ENCODE measurements around the gene ANKRD2. TPM values are rescaled to one million over a fixed set of nuclear protein-coding genes. Genes with fewer than 3 reads are reported as not detected.
"Not testable (repeated sequence)": the region's sequence is repeated elsewhere in the genome, so short reads cannot be mapped to it uniquely, and the experiment has no call there.

Gene ANKRD2
- 0.15 TPM in 1 of 2 replicates, not detected in the other for total RNA-seq (2014; rRNA removed; shearing (Covaris generic))

DNA sequence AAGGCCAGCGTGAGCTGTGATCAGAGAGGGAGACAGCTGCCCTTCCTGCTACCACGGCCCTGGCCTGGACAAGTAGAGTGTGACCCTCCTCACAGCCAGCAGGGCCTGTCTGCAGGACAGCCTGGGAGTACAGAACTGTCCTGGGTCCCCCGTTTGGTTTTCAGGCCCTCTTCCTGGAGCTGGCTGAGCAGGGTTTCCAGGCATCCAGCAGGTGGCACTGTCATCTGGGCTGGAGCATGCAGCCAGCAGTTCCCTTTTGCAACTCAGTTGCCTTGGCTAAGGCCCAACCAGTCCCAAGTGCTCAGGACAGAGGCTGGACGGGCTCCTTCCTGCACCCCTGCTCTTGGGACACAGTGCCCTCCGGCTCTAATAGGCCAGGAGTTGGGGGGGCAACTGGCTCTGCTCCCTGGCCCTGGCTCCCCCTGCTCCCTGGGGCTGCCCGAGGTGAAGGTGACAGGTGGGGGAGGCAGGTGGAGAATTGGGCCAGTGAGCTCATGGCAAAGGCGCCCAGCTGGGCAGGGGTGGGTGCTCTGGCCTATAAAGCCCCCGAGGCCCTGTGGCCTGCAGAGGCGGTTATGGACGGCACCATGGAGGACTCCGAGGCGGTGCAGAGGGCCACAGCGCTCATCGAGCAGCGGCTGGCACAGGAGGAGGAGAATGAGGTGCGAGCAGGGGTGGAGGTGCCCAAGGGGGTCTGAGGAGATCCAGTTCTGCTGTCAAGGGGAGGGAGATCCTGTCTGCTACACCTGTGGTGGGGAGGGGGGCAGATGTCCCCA lies at the start of gene ANKRD2:
ANKRD2 (plus strand) TSS at position 566 of the 776 bp plus-strand sequence; CDS start at position 576, 10 bp downstream.
- DNase-seq (ENCODE audit: low spot score) = peak; percentile 71

DNA sequence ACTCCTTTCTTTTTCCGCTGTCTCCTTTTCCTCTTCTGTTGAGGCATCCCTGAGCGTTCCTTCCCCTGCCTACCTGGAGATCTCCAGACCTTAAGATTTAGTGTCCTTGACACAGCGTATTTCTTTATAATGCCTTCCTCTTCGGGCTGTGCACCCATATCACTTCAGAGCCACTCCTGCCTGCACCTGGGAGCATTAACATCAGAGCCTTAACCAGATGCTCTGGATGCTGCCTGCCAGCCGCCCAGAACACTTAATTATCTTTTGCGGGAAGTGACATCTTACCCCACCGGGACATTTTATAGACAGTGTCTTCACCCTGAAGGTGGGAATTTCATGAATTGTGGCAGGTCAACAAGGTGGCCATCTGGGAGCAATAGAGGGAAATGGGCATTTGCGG lies 49.6 kb upstream of the ANKRD2 start:
- no peak for DNase-seq (ENCODE audit: low spot score)

- no peak for DNase-seq (ENCODE audit: low spot score)
Measured at GRCh38 chr10:97525086-97525485, 47.5 kb upstream of the ANKRD2 start.

- no peak for DNase-seq (ENCODE audit: low spot score)
Measured at GRCh38 chr10:97525683-97526110, 46.9 kb upstream of the ANKRD2 start.

GRCh38 chr10:97528876-97529275 lies 43.7 kb upstream of the ANKRD2 start:
- not testable (repeated sequence) for DNase-seq (ENCODE audit: low spot score)

DNA sequence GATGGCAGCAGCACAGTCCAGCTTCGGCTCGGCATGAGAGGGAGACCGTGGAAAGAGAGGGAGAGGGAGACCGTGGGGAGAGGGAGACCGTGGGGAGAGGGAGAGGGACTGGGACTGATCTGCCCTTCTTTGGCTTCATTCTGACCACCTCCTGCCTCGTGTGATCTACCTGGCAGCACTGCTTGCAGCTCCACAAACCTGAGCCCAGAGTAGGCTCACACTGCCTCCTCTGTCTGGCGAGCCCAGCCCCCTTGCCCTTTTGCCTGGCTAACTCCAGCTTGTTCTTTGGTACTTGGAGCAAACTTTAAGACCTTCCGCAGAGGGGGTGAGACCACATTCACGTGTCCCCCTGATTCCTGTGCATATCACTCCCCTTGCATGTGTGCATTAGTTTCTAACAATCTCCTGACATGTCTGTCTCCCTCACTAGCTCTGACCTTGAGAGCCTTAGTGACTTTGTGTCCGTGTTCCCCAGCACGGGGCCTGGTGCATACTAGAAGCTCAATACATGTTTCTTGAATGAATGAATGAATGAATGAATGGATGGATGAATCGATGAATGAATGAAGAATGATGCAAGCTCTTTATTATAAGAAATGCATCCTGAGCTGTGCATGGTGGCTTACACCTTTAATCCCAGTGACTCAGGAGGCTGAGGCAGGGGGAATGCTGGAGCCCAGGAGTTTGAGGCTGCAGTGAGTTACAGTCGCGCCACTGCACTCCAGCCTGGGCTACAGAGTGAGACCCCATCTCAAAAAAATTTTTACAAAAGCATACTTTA lies 42.7 kb upstream of the ANKRD2 start:
- no peak for DNase-seq (ENCODE audit: low spot score)

GRCh38 chr10:97531401-97531986 lies 41.1 kb upstream of the ANKRD2 start:
- no peak for DNase-seq (ENCODE audit: low spot score)

GRCh38 chr10:97532935-97533671 lies 39.5 kb upstream of the ANKRD2 start:
- DNase-seq (ENCODE audit: low spot score) = no peak

DNA sequence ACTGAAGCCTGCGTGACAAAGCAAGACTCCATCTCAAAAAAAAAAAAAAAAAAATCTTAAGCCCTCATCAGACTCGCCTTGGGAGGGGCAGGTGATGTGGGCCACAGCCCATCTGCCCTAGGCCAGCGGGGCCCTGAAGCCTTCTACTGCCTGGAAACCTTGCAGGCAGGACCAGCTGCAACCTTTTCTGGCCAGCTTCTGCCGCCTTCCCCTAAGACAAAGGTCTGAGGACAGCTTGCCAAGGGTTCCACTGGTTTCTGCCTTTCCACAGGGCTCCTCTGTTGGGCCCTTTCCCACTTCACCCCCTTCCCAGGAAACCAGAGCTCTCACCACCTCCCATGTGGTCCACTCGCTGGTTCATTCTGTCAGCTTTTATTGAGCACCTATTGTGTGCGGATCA lies 38.7 kb upstream of the ANKRD2 start:
- no peak for DNase-seq (ENCODE audit: low spot score)

DNA sequence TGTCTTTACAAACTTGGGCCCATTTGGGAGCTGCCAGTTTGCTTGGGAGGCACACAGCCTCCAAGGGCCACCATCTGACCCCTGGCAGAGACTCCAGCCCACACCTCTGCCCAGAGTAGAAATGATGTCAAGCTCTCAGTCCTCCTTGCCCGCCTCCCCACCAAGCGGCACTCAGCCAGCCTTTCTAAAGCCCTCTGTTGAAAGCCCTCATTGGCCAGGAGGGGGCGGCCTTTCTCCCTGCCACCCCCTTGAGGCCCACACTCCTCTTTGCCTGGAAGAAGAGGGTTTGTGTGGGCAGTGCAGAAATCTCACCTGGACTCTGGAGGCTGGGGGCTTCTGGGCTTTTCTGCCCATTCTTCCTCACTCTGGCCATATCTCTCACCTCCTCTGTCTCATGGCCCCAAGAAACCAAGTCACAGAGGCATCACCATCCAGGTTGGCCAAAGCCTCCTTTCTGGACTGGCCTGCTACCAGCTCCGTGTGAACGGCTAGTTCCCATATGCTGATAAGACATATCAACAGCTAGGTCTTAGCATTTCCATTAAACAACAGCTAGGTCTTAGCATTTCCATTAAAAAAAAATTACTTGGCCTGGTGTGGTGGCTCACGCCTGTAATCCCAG lies 37.7 kb upstream of the ANKRD2 start:
- peak; percentile 34 for DNase-seq (ENCODE audit: low spot score)

DNA sequence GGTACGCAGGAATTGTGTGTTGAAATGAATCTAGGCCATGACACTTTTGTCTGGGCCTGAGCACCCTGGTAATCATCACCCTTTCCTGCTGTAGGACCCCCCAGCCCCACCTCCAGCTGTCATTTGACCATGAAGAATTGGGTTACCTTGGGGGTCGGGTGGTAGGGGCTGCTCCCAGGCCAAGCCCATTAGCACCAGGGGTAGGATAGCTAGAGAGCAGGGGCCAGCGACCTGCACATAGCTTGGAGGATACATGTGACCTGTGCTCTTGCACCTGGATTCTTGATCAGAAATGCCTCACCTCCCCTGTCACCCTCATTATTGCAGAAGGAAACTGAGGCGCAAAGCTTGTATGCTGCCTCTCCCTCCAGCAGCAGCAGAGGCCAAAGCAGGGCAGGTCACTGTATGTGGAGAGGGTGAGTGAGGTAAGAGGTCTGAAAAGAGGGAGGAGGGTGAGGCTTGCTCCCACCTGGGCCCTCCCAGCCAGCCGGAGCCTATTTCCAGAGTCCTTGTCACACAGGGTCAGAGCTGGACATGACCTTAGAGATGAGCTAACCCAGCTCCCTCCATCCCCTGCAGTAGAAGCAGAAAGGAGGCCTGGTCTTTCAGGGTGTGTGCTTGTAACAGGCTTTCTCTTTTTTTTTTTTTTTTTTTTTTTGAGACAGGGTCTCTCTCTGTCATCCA lies 35.3 kb upstream of the ANKRD2 start:
- DNase-seq (ENCODE audit: low spot score) = no peak

DNA sequence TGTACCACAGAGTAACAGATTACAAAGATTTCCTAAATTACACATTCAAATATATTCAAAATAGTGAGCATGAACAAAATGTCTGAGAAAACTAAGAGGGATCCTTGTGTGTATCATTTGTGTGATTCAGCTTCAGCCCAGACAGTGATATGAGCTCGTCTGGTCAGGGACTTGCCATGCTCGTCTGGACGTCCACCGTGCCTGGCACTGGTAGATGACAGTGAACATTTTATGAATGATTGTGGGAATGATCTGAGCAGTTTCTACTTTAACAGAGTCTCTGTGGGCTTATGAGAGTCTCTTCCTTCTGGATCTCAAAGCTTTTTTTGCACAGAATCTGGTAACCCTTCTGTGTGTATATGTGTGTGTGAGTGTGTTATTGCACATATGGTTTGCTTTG lies 34.2 kb upstream of the ANKRD2 start:
- DNase-seq (ENCODE audit: low spot score) = no peak

DNA sequence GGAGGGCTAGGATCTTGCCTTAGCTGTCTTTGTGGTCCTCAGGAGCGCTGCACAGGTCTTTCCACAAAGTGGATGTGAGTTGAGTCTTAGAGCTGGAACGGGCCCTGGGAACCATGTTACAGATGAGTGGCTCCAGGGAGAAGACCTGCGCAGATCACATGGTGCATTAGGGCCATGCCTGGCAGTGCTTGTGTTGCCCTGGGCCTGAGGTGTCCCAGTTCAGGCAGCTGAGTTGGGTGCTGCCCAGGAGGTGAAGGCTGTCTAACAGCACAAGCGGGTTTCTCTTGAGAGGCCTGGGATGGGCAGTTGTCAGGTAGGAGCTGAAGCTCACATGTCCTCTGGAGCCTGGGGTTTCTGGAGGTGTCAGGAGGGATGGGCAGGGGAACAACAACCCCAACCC lies 33.7 kb upstream of the ANKRD2 start:
- no peak for DNase-seq (ENCODE audit: low spot score)

- DNase-seq (ENCODE audit: low spot score) = no peak
Measured at GRCh38 chr10:97539523-97540200, 32.9 kb upstream of the ANKRD2 start.

DNA sequence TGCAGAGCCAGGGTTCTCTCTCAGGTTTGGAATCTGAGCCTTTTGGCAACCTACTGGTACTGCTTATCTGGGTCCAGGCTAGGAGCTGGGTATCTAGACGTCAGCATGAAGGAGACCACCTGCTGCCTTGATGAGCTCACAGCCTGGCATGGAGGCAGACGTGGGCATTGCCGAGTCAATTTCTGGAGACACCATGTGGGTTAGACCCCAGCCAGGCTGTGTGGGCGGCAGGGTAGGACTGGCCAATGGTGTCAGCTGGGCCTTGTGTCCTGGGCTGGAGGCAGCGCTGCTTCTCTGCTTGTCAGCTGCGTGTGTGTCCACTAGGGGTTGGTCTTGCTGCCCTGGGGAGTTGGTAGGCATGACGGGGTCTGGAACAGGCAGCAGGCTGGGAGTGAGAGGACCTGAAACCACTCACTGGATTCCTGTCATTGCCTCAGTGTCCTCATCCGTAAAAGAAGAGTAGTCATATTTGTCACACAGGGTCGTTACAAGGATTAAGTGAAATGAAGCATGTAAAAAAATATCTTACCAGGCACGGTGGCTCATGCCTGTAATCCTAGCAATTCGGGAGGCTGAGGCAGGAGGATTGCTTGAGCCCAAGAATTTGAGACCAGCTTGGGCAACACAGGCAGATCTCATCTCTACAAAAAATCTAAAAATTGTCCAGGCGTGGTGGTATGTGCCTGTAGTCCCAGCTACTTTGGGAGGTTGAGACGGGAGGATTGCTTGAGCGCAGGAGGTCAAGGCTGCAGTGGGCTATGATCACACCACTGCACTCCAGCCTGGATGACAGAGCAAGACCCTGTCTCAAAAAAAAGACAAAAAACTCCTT lies 31.7 kb upstream of the ANKRD2 start:
- DNase-seq (ENCODE audit: low spot score) = no peak

DNA sequence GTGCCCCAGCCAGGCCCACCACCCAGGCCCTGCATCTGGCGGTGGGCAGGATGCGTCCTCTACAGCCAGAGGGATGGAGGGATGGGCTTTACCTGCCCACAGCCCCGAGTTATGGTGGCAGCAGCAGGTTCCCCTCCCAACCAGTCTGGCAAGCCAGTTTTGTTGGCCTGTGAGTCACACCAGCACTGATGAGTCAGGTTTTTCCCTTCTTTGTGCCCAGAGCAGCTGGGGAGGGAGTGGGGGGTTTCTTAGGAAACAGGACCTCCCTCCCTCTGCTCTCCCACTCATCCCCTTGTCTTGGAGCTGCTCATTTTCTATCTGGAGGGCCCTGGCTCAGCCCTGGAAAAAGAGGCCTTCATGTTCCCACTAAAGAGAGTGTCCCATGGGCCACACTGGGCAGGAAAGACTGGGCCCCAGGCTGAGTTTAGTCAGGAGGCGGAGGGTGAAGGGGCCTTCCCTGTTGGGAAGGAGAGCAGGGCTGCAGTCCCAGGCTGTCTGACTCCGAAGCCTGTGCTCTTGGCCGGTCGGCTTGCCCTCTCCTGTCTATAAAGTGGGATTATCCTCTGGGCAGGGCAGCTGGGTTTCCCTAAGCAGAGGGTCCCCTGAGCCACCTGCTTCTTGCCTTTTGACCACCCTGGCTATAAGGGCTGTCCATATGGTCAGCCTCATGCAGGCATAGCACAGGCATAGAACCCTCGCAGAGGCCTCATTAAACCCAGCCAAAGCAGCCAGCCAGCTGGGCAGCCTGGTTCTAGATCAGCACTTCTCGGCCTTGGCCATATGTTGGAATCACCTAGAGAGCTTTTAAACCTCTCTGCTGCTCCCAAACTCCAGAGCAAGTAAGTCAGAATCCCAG lies 30.2 kb upstream of the ANKRD2 start:
- peak; percentile 92 for DNase-seq (ENCODE audit: low spot score)

DNA sequence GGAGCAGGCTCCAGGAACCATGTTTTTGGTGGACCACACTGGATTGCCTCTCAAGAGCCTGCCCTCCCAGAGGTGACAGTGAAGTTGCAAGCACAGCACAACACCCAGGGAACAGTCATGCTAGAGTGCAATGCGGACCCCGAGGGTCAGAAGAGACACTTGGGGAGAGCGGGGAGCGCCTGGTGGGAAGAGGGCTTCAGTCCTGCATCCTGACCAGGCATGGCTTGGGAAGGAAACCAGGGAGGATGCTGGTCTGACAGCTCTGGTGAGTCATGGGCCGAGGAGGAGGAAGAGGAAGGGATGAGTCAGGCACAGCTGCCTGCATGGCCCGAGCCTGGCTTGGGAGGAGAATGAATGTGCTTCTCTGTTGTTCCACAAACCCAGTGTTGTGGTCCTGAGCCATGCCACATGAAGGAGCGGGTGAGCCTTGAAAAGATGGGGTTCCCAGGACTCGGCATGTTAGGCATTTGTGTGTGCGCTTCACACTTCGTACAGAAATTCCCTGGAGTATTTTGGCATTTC lies 29.5 kb upstream of the ANKRD2 start:
- DNase-seq (ENCODE audit: low spot score) = peak; percentile 90

Measured in H4 (cell line).